DMS 273 treated with DMSO at 0.1 percent for 48 hours (cell line): Measurements from ENCODE around the gene TOP2A.

Experiments used
- DNase-seq: peaks from one replicate; lab custom pipeline; 2025; lab: John Stamatoyannopoulos, UW

TOP2A gene

GRCh38 chr17:40453881-40454612 lies 36.4 kb upstream of the TOP2A start:
- no peak for DNase-seq

DNA sequence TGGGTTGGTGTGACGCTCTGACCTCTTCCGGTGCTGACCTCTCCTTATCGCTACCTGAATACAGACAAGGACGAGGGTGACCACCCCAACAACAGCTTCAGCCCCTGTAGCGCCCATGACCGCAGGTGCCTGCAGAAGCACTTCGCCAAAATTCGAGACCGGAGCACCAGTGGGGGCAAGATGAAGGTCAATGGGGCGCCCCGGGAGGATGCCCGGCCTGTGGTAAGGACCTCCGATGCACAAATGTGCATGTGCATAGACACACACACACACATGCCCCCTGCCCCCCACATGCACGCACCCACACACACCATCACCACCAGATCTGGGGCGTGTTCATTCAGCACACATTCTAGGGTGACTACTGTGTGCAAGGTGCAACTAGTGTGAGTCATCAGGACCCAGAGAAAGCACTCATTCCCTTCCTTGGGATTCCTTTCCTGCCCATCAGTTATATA lies 35.3 kb upstream of the TOP2A start:
- DNase-seq: no peak

- DNase-seq: no peak
Measured at GRCh38 chr17:40452216-40452787, 34.6 kb upstream of the TOP2A start.

- DNase-seq: no peak
Measured at GRCh38 chr17:40451420-40451819, 33.7 kb upstream of the TOP2A start.

GRCh38 chr17:40450175-40450574 lies 32.5 kb upstream of the TOP2A start:
- no peak for DNase-seq

DNA sequence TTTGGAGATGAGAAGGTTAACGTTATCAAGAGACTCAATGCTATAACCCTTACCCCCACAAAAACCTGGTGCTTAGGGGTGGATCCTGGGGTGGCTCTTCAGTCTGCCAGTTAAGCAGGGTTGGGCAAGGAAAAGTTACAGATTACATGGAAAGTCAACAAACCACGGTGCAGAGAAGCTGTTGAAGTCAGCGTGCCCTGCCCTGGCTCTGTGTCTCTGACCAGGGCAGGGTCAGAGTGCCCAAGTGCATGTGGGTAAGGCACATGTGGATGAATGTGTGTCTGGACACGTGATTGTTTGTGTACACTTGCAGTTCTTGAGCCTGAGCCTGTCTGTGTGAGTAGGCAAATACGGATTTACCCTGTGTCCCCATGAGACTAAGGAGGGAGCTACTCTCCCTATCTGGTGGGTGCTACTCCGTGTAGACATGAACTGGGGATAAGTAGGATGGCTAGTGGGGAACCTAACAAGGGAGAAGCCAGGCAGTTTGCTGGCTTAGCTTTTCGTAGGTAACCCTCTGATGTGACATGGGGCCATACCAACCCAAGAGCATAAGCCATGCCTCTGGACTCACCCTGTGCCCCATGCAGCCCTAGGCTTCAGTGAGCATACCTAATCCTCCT lies 31.1 kb upstream of the TOP2A start:
- DNase-seq: no peak

DNA sequence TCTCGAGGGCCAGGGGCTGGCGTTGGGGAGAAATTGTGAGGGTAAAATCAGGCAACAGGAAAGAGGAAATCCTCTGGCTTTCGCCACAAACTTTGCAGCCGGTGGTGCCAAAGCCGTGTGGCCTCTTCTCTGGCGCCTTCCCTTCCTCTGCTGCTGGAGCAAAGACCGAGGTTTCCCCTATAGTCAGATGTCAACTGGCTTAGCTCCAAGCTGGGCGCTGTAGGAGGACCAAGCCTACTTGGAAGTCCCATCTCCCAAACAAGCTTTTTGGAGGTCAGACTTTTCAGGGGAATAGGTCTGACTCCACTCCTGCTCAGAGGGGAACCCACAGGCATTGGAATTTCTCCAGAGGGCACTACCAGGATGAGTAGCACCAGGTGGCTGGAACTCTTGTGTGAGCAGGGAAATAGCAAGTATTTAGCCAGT lies 30.5 kb upstream of the TOP2A start:
- no peak for DNase-seq

GRCh38 chr17:40447806-40448205 lies 30.1 kb upstream of the TOP2A start:
- no peak for DNase-seq

GRCh38 chr17:40447148-40447644 lies 29.5 kb upstream of the TOP2A start:
- DNase-seq: no peak

DNA sequence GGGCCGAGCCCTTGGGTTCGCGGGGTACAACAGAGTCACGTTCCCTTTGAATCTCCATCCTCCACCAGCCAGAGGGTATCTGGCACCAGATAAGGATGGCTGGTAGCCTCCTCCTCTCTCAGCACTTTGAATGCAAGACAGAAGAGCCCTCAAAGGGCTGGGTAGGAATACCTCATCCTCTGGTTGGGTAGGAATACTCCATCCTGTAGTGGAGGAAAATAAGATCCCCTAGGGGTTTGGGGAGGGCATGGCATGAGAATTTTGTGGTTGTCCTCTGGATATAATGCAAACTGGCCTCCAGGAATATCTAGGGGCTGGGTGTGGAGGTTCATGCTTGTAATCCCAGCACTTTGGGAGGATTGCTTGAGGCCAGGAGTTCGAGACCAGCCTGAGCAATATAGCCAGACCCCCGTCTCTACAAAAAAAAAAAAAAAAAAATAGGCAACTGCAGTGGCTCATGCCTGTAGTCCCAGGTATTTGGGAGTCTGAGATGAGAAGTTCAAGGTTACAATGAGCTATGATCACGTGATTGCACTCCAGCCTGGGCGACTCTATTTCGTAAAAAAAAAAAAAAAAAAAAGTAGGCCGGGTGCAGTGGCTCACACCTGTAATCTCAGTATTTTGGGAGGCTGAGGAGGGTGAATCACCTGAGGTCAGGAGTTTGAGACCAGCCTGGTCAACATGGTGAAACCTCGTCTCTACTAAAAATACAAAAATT lies 28.2 kb upstream of the TOP2A start:
- no peak for DNase-seq

DNA sequence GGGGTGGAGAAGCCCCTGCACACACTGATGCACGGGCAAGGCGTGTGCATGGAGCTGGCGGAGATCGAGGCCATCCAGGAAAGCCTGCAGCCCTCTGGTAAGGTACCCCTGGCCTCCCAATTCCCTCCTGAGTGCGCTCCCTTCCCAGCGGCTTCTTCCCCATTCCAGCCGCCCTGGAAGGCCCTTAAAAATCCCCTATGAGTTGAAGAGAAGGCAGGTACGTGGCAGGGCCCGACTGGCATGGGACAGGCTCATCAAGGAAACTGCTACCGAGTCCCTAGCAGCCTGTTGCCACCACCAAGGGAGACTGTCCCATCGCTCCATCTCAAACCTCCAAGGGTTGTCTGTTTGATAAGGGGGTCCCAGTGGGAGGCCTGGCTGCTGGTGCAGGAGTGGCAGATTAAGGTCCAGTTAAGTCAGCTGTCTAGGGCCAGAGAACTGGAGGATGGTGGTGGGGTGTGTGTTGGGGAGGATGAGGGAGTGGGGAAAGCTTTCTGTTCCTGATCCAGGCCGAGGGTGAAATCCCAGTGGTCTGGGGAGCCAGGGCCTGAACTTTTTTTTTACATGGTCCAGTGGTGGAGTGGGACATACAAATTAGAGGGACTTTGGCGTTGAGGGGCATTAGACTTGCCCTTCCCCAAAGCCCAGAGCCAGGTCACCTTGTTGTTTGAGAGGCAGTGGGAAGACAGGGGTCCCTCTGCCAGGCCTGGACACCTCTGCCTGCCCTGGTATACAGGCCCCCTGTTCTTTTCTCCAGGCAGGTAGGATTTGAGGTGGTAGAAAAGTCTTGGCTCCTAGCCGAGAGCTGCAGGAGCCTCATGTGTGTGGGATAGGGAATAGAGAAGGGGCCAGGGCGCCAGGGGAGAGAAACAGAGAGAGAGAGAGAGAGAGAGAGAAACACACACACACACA lies 26.5 kb upstream of the TOP2A start:
- DNase-seq: no peak

GRCh38 chr17:40443196-40443987 lies 25.7 kb upstream of the TOP2A start, which contains the start of gene IGFBP4:
Gene IGFBP4, plus strand, starts transcription at chr17:40443450. Its CDS starts 286 bp downstream, at chr17:40443736.
- DNase-seq: no peak

DNA sequence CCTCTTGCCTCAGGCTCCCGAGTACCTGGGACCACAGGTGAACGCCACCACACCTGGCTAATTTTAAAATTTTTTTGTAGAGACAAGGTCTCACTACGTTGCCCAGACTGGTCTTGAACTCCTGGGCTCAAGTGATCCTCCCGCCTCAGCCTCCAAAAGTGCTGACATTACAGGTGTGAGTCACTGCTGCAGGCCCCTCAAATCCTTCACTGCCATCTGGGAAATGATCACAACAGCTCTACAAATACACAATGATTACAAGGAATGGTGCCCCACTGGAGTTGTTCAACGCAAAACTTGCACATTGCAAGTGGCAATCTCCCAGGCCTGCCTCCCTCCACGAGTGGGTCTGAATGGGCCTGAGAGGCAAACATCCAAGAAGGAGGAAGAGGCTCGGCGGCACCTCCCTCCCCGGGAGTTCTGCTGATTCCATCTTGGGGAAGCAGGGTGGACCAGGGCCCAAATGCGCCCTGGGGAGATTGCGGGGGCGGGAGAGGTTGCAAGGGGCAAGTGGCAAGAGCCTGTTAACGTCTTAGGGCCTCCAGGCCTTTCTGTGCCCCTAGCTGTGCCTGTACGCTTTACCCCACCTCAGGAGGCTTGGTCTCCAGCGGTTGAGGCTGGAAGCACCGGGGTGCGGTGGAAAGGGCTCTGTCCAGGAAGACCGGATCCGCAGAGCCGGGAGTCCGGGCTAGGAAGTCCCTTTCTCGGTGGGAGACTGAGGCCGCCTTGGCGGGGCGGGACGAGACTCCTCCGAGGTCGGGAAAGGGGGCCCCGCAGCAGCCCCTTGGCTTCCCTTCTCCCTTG lies 24.9 kb upstream of the TOP2A start:
- no peak for DNase-seq

- DNase-seq: no peak
Measured at GRCh38 chr17:40440166-40440565, 22.5 kb upstream of the TOP2A start.

DNA sequence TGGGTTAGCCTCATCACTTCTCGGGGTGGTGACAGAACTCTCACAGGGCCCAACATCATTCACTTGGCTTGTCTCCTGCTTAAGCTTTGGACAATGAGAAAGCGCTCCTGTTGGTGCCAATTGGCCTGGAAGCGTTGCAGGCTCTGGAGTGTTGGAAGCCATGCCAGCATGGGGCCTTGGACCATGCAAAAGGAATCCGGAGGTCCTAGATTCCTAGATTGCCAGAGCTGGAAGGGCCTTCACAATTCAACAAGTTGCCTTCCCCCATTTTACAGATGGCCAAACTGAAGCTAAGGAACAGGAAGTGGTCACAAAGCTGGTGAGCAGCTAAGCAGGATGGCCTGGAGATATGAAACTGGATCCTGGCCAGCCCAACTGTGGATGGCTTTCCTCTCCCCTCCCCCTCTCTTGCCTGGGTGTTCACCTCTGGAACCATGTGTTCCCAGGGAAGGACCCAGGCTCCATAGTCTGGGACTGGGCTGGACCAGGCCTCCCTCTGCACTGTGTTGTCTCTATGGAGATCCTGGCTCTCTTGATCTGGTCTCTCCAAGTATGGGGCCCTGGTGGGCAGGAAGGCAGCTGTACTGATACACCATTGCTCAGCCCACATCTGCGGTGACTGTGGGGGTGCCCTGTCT lies 19.5 kb upstream of the TOP2A start:
- DNase-seq: no peak

GRCh38 chr17:40436636-40437035 lies 18.9 kb upstream of the TOP2A start:
- DNase-seq: no peak

DNA sequence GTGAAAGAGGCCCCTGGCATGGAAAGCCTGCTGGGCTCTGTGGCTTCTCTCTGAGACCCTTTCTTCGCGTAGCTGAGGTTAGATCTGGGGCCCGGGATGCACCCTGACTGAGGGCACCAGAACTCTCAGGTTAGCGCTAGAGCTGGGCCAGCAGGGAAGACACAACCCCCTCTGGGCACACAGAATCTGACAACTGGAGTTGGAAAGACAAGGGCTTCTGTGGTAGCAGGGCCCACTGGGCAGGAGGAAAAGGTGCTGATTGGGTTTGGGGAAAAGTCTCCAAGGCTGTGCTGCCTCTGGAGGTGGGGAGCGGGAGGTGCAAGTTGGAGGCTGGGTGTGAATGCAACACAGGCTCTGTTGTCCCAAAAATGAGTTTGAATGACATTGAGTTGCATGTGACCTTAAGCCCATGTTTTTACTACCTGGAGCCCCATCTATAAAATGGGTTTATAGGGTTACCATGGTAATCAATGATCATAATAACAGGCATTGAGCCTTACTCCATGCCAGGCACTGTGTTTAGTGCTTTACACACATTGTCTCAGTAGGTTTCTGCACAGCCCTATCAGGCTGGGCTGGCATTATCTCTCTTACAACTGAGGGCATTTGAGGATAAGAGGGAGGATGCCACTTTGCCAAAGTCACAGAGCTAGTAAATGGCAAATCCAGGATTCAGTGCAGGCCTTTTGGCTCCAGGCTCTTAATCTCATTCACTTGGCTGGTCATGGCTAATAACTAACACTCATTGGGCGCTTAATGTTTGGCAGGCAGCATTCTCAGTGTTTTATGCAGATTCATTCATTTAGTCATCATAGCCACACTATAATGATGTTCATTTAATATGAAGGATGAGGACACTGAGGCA lies 16.1 kb upstream of the TOP2A start:
- DNase-seq: no peak

DNA sequence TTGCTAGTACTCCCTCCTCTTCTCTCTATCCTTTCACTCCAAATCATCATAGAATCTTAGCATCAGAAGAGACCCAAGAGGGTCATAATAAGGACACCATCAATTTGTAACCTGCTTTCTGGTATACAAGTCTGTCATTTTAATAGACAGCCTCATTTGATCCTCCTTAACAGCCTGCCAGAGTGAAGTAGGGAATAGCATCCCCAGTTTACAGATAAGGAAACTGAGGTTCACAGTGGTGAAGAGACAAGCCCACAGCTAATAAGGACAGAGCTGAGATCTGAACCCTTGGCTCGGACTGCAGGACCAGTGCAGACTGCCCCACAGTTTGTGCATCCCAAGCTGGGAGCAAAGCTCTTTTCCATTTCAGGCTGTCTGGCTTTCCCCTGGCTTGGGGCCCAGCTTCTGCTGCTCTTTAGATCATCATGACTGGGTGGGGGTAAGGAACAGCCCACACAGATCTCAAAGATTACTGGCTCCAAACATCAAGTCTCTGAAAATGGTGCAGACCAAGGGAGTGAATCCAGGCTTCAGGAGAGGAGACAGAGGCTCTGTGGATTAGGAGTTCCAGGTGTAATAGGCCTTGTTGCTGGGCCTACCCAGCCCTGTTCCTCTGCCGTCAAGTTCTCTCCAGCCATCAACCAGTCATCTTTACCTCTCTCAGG lies 15.3 kb upstream of the TOP2A start:
- DNase-seq: no peak
